WI38 (cell line): ENCODE results near the gene HES6.

Experiments
- H3K4me3 ChIP-seq: 2 replicates; pipeline ENCODE4 v1.5.1; 2011; ENCODE audit warnings: low read depth, mild to moderate bottlenecking, control low read depth, low read length
- CTCF ChIP-seq: IDR thresholded peaks from 2 replicates; pipeline ENCODE4 v1.5.1; 2012; ENCODE audit warnings: low read depth, mild to moderate bottlenecking, control low read depth, low read length

Gene HES6

GRCh38 chr2:238270606-238271005, 30.8 kb upstream of the HES6 start:
- no peak overlapping the region for H3K4me3 ChIP-seq
- TF ChIP-seq CTCF = no peak

GRCh38 chr2:238269741-238270140, 29.9 kb upstream of the HES6 start:
- no peak for TF ChIP-seq CTCF
- H3K4me3 ChIP-seq = no peak overlapping the region

- no peak for TF ChIP-seq CTCF
These were observed 28.2 kb upstream of the HES6 start for GRCh38 chr2:238267884-238268680.

GRCh38 chr2:238267341-238267710, 27.5 kb upstream of the HES6 start:
- no peak overlapping the region for H3K4me3 ChIP-seq
- no peak for TF ChIP-seq CTCF

More at GRCh38 chr2:238267884-238268680, 28.2 kb upstream of the HES6 start:
- no peak overlapping the region for H3K4me3 ChIP-seq

- TF ChIP-seq CTCF = no peak
- H3K4me3 ChIP-seq = no peak overlapping the region
These were observed 25.8 kb upstream of the HES6 start for GRCh38 chr2:238265605-238266004.

GRCh38 chr2:238264072-238264460, 24.2 kb upstream of the HES6 start:
- no peak for TF ChIP-seq CTCF
- no peak overlapping the region for H3K4me3 ChIP-seq

GRCh38 chr2:238263204-238264071, 23.6 kb upstream of the HES6 start:
- peak; percentile 67 for TF ChIP-seq CTCF
- H3K4me3 ChIP-seq = no peak overlapping the region
